Neural crest cell (in vitro differentiated cells): ENCODE measurements around the gene MATCAP1. TPM values are rescaled to one million over a fixed set of nuclear protein-coding genes. Genes with fewer than 3 reads are reported as not detected.
A peak's percentile ranks its signal among the peaks of the same experiment; 100 is the strongest.

Experiments
- DNase-seq: peaks from one replicate; pipeline ENCODE4 v3.0.0; 2021; ENCODE audit warnings: low read depth, mixed read lengths, low spot score
- H3K27ac Mint-ChIP-seq: one replicate; pipeline ENCODE4 v1.8.0; 2021; ENCODE audit warnings: mild to moderate bottlenecking, mixed read lengths; ENCODE audit not compliant: unreplicated experiment
- H3K27me3 Mint-ChIP-seq: 2 replicates; pipeline ENCODE4 v1.8.0; 2021; ENCODE audit warnings: low read depth, mild to moderate bottlenecking, mixed read lengths
- H3K36me3 Mint-ChIP-seq: 2 replicates; pipeline ENCODE4 v1.8.0; 2021; ENCODE audit warnings: low read depth, mild to moderate bottlenecking, mixed read lengths
- H3K4me1 Mint-ChIP-seq: 2 replicates; pipeline ENCODE4 v1.8.0; 2021; ENCODE audit warnings: mixed read lengths
- H3K4me3 Mint-ChIP-seq: one replicate; pipeline ENCODE4 v1.8.0; 2021; ENCODE audit warnings: mild to moderate bottlenecking, mixed read lengths
- H3K9me3 Mint-ChIP-seq: 2 replicates; pipeline ENCODE4 v1.8.0; 2021; ENCODE audit warnings: mixed read lengths
- CTCF ChIP-seq: fragments of 200-600 bp; sonication (generic); conservative IDR thresholded peaks from 2 replicates; pipeline ENCODE4 v1.5.0; 2021; ENCODE audit warnings: antibody characterized with exemption, mild to moderate bottlenecking
- total RNA-seq: library from RNA; stranded (reverse); gene quantifications from 2 replicates; pipeline ENCODE4 v1.2.1, GENCODE V29; 2021

MATCAP1 gene
- total RNA-seq, 1 donor from 2014 or later: 97.7 TPM

GRCh38 chr16:67188798-67189197 lies 5.0 kb upstream of the MATCAP1 start:
- no peak for TF ChIP-seq CTCF
- DNase-seq: no peak
- H3K27me3 Mint-ChIP-seq: peaks cover 26% of the 10 kb centered on the region
- H3K4me3 Mint-ChIP-seq: no peak overlapping the region
- H3K36me3 Mint-ChIP-seq: no peaks in the 10 kb centered on the region
- H3K27ac Mint-ChIP-seq: no peak overlapping the region
- H3K4me1 Mint-ChIP-seq: peaks cover 27% of the 10 kb centered on the region
- H3K9me3 Mint-ChIP-seq: no peaks in the 10 kb centered on the region

DNA sequence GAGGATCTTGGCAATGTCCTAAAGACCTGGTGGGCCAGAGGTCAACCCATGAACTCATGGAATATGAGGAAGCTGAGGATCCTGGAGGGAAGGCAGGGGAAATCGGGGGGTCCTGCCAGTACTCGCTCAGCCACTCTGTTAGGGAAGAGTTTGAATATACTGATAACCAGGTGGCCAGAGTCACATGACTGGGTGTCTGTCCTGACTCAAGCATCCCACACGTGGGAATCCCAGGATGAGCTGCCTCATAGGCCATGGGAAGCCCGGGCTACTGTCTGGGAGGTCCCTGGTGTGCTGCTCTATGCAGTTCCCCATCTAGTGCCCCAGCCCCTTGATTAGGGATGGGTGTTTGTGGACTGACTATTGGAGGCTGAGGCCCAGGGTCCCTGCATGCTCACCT lies 4.6 kb upstream of the MATCAP1 start:
- H3K9me3 Mint-ChIP-seq: no peaks in the 10 kb centered on the region
- no peak for DNase-seq
- no peak overlapping the region for H3K27ac Mint-ChIP-seq
- peaks cover 26% of the 10 kb centered on the region for H3K27me3 Mint-ChIP-seq
- TF ChIP-seq CTCF: no peak
- H3K4me1 Mint-ChIP-seq: peaks cover 22% of the 10 kb centered on the region
- H3K4me3 Mint-ChIP-seq: peak overlapping the region; percentile 72
- H3K36me3 Mint-ChIP-seq: no peaks in the 10 kb centered on the region

DNA sequence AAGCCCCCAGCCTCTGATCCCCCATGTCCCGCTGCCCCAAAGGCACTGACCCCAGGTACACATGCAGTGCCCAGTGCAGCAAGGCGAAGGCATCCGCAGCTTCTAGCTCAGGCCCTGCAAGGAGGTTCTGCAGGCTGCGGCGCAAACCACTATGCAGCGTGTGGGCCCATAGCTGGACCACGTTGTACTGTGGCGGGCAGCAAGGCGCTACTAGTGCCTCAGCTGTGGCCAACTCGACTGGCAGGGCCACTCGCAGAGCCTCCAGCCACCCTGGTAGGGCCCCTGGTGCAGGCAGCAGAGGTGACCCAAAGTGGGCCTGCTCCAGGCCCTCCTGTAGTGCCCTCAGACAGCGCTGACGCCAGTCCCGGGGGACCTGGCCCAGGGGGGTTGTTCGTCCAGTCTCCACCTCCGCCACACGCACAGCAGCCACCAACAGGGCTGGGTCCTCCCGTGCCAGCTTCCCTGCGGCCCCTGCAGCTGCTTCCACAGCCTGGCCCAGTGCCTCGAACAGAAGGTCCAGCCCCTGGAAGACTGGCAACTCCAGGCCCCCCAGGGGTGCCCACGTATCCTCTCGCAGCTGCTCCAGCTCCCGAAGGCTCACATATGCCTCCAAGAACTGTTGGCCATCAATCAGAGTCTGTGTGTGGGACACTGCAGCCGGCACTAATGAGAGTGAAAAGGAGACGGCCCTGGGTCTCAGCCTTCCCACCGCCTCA lies 3.6 kb upstream of the MATCAP1 start:
- H3K27ac Mint-ChIP-seq: no peak overlapping the region
- DNase-seq: no peak
- H3K9me3 Mint-ChIP-seq: no peaks in the 10 kb centered on the region
- no peaks in the 10 kb centered on the region for H3K36me3 Mint-ChIP-seq
- no peak for TF ChIP-seq CTCF
- peaks cover 15% of the 10 kb centered on the region for H3K4me1 Mint-ChIP-seq
- H3K4me3 Mint-ChIP-seq: peak overlapping the region; percentile 27
- peaks cover 26% of the 10 kb centered on the region for H3K27me3 Mint-ChIP-seq

DNA sequence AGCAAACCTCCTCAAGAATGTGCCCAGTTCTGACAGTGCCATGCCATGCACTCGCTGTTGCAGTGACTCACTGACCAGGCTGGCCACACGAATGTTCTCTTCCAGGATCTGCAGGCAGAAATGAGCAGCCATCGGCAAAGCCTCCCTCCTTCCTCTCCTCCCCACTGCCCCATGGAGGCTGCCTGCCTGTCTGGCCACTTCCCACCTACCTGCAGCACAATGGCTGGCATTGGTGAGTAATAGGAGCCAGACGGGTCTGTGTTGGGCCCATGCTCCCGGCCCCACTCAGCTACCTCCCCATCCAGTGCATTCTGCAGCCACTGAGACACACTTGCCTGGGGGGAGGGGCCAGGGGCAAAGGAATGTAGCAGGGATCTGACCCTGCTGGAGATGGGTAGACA lies 2.8 kb upstream of the MATCAP1 start:
- H3K9me3 Mint-ChIP-seq: no peaks in the 10 kb centered on the region
- DNase-seq: no peak
- no peaks in the 10 kb centered on the region for H3K36me3 Mint-ChIP-seq
- no peak overlapping the region for H3K4me3 Mint-ChIP-seq
- peaks cover 10% of the 10 kb centered on the region for H3K4me1 Mint-ChIP-seq
- H3K27me3 Mint-ChIP-seq: peaks cover 26% of the 10 kb centered on the region
- TF ChIP-seq CTCF: no peak
- no peak overlapping the region for H3K27ac Mint-ChIP-seq

DNA sequence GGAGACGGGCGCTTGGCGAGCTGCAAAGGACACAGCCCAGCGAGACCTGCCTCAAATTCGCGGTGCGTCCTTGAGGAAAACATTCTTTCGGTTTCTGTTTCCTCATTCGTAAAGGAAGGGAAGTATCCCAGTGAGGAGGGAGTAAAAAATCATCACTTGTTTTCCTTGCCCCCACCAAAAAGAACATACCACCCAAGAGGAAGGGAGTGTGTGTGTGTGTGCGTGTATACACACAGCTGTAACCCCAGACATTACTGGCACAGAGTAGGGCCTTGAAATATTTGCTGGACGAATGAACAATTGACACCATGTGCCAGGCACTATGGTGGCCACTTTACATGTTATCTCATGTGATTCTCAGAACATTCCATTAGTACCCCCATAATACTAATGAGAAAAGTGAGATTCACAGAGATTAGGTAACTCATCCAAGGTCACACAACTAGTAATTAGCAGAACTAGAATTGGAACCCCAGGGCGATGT lies 1.9 kb upstream of the MATCAP1 start:
- Mint-ChIP-seq H3K4me1 (peaks cover 7% of the 10 kb centered on the region), H3K27me3 (peaks cover 26% of the 10 kb centered on the region), H3K4me3 (peak overlapping the region; percentile 97), H3K9me3 (no peaks in the 10 kb centered on the region), H3K36me3 (no peaks in the 10 kb centered on the region), H3K27ac (no peak overlapping the region)
- DNase-seq: no peak
- peak; percentile 6 for TF ChIP-seq CTCF
